A673 (cell line): ENCODE measurements around the gene ADAMTS6. TPM values are rescaled to one million over a fixed set of nuclear protein-coding genes. Genes with fewer than 3 reads are reported as not detected.

Experiments used
- BruUV-seq: library from RNA; stranded (reverse); fragments of 400-500 nt; replicated peaks from 2 replicates; lab custom pipeline; 2021; lab: Mats Ljungman, UMichigan
- CTCF ChIA-PET: fragments of 300-600 bp; sonication (Branson Sonifier 250); formaldehyde crosslinking; loops from one replicate; lab custom pipeline; 2022; ENCODE audit warnings: antibody characterized with exemption; lab: Charles Lee
- POLR2A ChIA-PET: fragments of 300-600 bp; sonication (Branson Sonifier 250); formaldehyde crosslinking; loops from one replicate; lab custom pipeline; 2022; ENCODE audit warnings: antibody characterized with exemption; ENCODE audit not compliant: low non-redundant PET; lab: Charles Lee
- DNase-seq: peaks from one replicate; pipeline ENCODE4 v3.0.0-alpha.2; 2015; ENCODE audit warnings: low spot score
- H3K27ac ChIP-seq: fragments of 200-600 bp; sonication (generic); 2 replicates; pipeline ENCODE4 v1.5.1; 2016; ENCODE audit warnings: mixed run types, low read depth, mild to moderate bottlenecking, mixed read lengths, antibody characterized with exemption, low read length; ENCODE audit not compliant: poor library complexity, severe bottlenecking
- H3K27me3 ChIP-seq: fragments of 200-600 bp; sonication (generic); replicated peaks from 2 replicates; pipeline ENCODE4 v1.6.1; 2017; ENCODE audit warnings: mixed run types, low read depth, mild to moderate bottlenecking, mixed read lengths, antibody characterized with exemption, low read length; ENCODE audit not compliant: insufficient read depth, poor library complexity
- H3K36me3 ChIP-seq: fragments of 200-600 bp; sonication (generic); 2 replicates; pipeline ENCODE4 v1.6.1; 2016; ENCODE audit warnings: mixed run types, mild to moderate bottlenecking, mixed read lengths, antibody characterized with exemption, low read length; ENCODE audit not compliant: insufficient read depth, poor library complexity, severe bottlenecking
- H3K4me1 ChIP-seq: fragments of 200-600 bp; sonication (generic); 2 replicates; pipeline ENCODE4 v1.6.1; 2017; ENCODE audit warnings: mixed run types, mild to moderate bottlenecking, mixed read lengths, antibody characterized with exemption, low read length; ENCODE audit not compliant: insufficient read depth, poor library complexity, severe bottlenecking
- H3K4me3 ChIP-seq: fragments of 200-600 bp; sonication (generic); 2 replicates; pipeline ENCODE4 v1.5.1; 2016; ENCODE audit warnings: low read depth, mixed run types, mild to moderate bottlenecking, mixed read lengths, low read length; ENCODE audit not compliant: poor library complexity, severe bottlenecking
- H3K9me3 ChIP-seq: fragments of 200-600 bp; sonication (generic); 2 replicates; pipeline ENCODE4 v1.6.1; 2016; ENCODE audit warnings: mixed run types, low read depth, mild to moderate bottlenecking, mixed read lengths, antibody characterized with exemption, low read length; ENCODE audit not compliant: poor library complexity, severe bottlenecking
- EZH2 ChIP-seq: fragments of 200-600 bp; sonication (generic); IDR thresholded peaks from 2 replicates; pipeline ENCODE4 v1.6.1; 2017; ENCODE audit warnings: borderline replicate concordance, low read depth, mild to moderate bottlenecking, mixed read lengths, antibody characterized with exemption, low read length; ENCODE audit not compliant: poor library complexity, severe bottlenecking
- intact Hi-C: fragments of 100-400 bp; cut with micrococcal nuclease; formaldehyde crosslinking; loops from one replicate; pipeline ENCODE4 v1.10.0; 2022; ENCODE audit not compliant: unreplicated experiment
- total RNA-seq: library from RNA; stranded (reverse); gene quantifications from 2 replicates; pipeline ENCODE4 v1.2.3, GENCODE V29; 2021
- TF ChIP-seq, protein P1 (sequence below): fragments of 300-800, 200-600 bp; sonication (generic); conservative IDR thresholded peaks from 2 replicates; pipeline ENCODE4 v1.5.1; 2017; ENCODE audit warnings: low read depth, mild to moderate bottlenecking, antibody characterized with exemption, low read length, moderate library complexity, mixed read lengths

ADAMTS6 gene
- total RNA-seq, 1 experiment from 2014 or later = 2.6 TPM

DNA sequence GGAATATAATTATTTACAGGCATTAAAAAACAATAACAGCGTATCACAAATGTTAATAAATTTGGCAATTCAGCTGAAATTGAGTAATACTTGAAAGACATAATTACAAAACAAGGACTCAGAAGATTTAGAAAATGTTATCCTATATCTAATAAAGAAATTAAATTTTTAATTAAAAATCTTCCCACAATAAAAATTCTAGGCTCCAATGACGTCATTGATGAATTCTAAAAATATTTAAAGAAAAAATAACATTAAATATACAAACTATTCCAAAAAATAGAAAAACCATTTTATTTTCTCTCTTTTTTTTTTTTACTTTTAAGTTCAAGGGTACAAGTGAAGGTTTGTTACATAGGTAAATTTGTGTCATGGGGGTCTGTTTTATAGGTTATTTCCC lies 161.5 kb downstream of the ADAMTS6 start:
- H3K9me3 ChIP-seq = no peaks in the 10 kb centered on the region
- no peak for DNase-seq
- intact Hi-C loops = no loop called here
- no peak overlapping the region for H3K27ac ChIP-seq
- no peaks in the 10 kb centered on the region for H3K36me3 ChIP-seq
- ChIA-PET POLR2A (no interaction called here), CTCF (no interaction called here)
- H3K4me1 ChIP-seq = no peaks in the 10 kb centered on the region
- no peak for TF ChIP-seq EZH2
- TF ChIP-seq, protein P1, sequence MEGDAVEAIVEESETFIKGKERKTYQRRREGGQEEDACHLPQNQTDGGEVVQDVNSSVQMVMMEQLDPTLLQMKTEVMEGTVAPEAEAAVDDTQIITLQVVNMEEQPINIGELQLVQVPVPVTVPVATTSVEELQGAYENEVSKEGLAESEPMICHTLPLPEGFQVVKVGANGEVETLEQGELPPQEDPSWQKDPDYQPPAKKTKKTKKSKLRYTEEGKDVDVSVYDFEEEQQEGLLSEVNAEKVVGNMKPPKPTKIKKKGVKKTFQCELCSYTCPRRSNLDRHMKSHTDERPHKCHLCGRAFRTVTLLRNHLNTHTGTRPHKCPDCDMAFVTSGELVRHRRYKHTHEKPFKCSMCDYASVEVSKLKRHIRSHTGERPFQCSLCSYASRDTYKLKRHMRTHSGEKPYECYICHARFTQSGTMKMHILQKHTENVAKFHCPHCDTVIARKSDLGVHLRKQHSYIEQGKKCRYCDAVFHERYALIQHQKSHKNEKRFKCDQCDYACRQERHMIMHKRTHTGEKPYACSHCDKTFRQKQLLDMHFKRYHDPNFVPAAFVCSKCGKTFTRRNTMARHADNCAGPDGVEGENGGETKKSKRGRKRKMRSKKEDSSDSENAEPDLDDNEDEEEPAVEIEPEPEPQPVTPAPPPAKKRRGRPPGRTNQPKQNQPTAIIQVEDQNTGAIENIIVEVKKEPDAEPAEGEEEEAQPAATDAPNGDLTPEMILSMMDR = no peak
- no peak overlapping the region for H3K4me3 ChIP-seq
- no TSS peak for BruUV-seq
- no peaks in the 10 kb centered on the region for H3K27me3 ChIP-seq

DNA sequence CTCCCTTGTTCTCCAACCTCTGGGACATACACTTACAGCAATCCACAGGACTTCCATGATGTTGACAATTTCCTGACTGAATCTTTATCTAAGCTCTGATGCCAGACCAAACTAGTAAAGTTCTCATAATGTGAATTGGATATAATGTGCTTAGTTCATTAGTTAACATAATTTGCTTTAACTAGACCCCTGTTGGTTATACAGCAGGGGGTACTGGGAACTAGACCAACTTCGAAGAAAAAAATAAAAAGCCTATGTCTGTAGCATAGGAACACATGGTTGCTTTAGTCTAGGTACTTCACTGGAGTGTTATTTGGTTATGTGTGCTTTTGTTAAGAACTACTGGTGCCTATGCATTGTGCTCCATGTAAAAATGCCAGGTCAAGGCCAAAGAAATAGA lies 173.8 kb downstream of the ADAMTS6 start:
- H3K4me3 ChIP-seq = no peak overlapping the region
- ChIA-PET POLR2A (no interaction called here), CTCF (no interaction called here)
- H3K36me3 ChIP-seq = no peaks in the 10 kb centered on the region
- no TSS peak for BruUV-seq
- peak; percentile 56 for DNase-seq
- no peak overlapping the region for H3K27ac ChIP-seq
- H3K9me3 ChIP-seq = no peaks in the 10 kb centered on the region
- intact Hi-C loops = no loop called here
- no peaks in the 10 kb centered on the region for H3K27me3 ChIP-seq
- no peaks in the 10 kb centered on the region for H3K4me1 ChIP-seq
- TF ChIP-seq, protein P1 = no peak
- no peak for TF ChIP-seq EZH2

DNA sequence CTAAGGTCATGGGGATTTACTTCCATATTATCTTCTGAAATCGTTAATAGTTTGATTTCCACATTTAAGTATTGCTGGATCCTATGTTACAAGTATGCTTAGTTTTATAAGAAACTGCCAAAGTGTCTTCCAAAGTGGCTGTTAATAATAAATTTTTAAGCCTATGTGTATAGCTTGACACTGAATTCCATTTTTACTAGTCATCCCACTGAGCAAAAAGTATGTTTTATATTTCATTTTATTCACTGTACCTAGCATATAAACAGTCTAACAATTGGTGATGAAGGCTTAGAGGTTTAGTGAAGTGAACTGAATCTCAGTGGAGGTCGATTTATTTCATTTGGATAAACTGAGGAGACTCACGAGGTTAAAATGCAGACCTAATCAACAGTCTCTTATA lies 174.6 kb downstream of the ADAMTS6 start:
- no peaks in the 10 kb centered on the region for H3K27me3 ChIP-seq
- no peaks in the 10 kb centered on the region for H3K4me1 ChIP-seq
- POLR2A ChIA-PET = no interaction called here
- CTCF ChIA-PET = no interaction called here
- no peak for DNase-seq
- no peak overlapping the region for H3K4me3 ChIP-seq
- no peaks in the 10 kb centered on the region for H3K9me3 ChIP-seq
- intact Hi-C loops = no loop called here
- no peaks in the 10 kb centered on the region for H3K36me3 ChIP-seq
- no peak overlapping the region for H3K27ac ChIP-seq
- TF ChIP-seq, protein P1 = no peak
- TF ChIP-seq EZH2 = no peak
- no TSS peak for BruUV-seq
